GM12878 (cell line): Measurements from ENCODE around the gene TET3. TPM values are rescaled to one million over a fixed set of nuclear protein-coding genes. Genes with fewer than 3 reads are reported as not detected.

ENCODE experiments used
- ATAC-seq: fragments of 200-7000 bp; cut with Tn5 transposase; 3 replicates; pipeline ENCODE4 v1.9.1; 2020; ENCODE audit warnings: mild to moderate bottlenecking, moderate library complexity
- BruUV-seq: library from RNA; stranded (reverse); fragments of 400-500 nt; replicated peaks from 2 replicates; lab custom pipeline; 2021; lab: Mats Ljungman, UMichigan
- CTCF ChIA-PET: fragments of 300-600 bp; sonication (Branson Sonifier 250); formaldehyde crosslinking; extraction: SDS; loops from one replicate; lab custom pipeline; 2021; ENCODE audit warnings: inconsistent platforms; lab: Yijun Ruan, JAX
- POLR2A ChIA-PET: fragments of 350-600 bp; formaldehyde crosslinking; extraction: SDS; loops from one replicate; lab custom pipeline; 2021; ENCODE audit warnings: inconsistent platforms; lab: Charles Lee
- RAD21 ChIA-PET: fragments of 300-600 bp; sonication (Branson Sonifier 250); formaldehyde crosslinking; loops from one replicate; lab custom pipeline; 2023; ENCODE audit warnings: antibody characterized with exemption; ENCODE audit not compliant: unreplicated experiment; lab: Charles Lee
- SMC1A ChIA-PET: fragments of 300-600 bp; sonication (Branson Sonifier 250); formaldehyde crosslinking; loops from one replicate; lab custom pipeline; 2023; ENCODE audit not compliant: unreplicated experiment, uncharacterized antibody; lab: Charles Lee
- DNase-seq: peaks from one replicate; pipeline ENCODE4 v3.0.0-alpha.2; 2011; ENCODE audit warnings: low read depth, low spot score
- FAIRE-seq: peaks from 3 replicates; lab custom pipeline; 2011; peaks lifted over from hg19 to GRCh38; lab: Jason Lieb, UNC
- H2AFZ ChIP-seq: 2 replicates; pipeline ENCODE4 v1.6.0; 2011; ENCODE audit warnings: low read depth, low read length, control low read depth; ENCODE audit not compliant: control insufficient read depth
- H3K27ac ChIP-seq: 2 replicates; pipeline ENCODE4 v1.5.1; 2011; ENCODE audit warnings: control low read depth; ENCODE audit not compliant: control insufficient read depth, insufficient read depth
- H3K27me3 ChIP-seq, 2 experiments: replicated peaks in 1 of 2; 2 replicates each; pipeline versions ENCODE4 v1.6.0 to v1.6.1; 2011; ENCODE audit warnings: low read length in 1 of 2; ENCODE audit not compliant: control insufficient read depth in 2 of 2, insufficient read depth in 2 of 2
- H3K36me3 ChIP-seq, 2 experiments: 2 replicates each; pipeline ENCODE4 v1.5.1; 2011; ENCODE audit warnings: low read length in 1 of 2; ENCODE audit not compliant: control insufficient read depth in 2 of 2, insufficient read depth in 2 of 2
- H3K4me1 ChIP-seq: 2 replicates; pipeline ENCODE4 v1.6.1; 2011; ENCODE audit warnings: mild to moderate bottlenecking, low read length, moderate library complexity, mixed read lengths; ENCODE audit not compliant: control insufficient read depth, insufficient read depth
- H3K4me2 ChIP-seq: 2 replicates; pipeline ENCODE4 v1.6.0; 2011; ENCODE audit warnings: control low read depth; ENCODE audit not compliant: control insufficient read depth, insufficient read depth
- H3K4me3 ChIP-seq: fragments of 200-600 bp; sonication (generic); 2 replicates; pipeline ENCODE4 v1.5.1; 2016
- H3K79me2 ChIP-seq: 2 replicates; pipeline ENCODE4 v1.6.0; 2011; ENCODE audit warnings: low read length; ENCODE audit not compliant: control insufficient read depth, insufficient read depth
- H3K9ac ChIP-seq: 2 replicates; pipeline ENCODE4 v1.8.0; 2011; ENCODE audit warnings: low read length, control low read depth, mixed read lengths; ENCODE audit not compliant: control insufficient read depth, insufficient read depth
- H3K9me3 ChIP-seq: replicated peaks from 3 replicates; pipeline ENCODE4 v1.5.1; 2011; ENCODE audit warnings: mild to moderate bottlenecking, low read length; ENCODE audit not compliant: control insufficient read depth, insufficient read depth
- H4K20me1 ChIP-seq: 2 replicates; pipeline ENCODE4 v1.6.0; 2011; ENCODE audit not compliant: control insufficient read depth, insufficient read depth
- ASH2L ChIP-seq: fragments of 300-600, 200-600 bp; sonication (generic); IDR thresholded peaks from 2 replicates; pipeline ENCODE4 v1.6.1; 2017; ENCODE audit warnings: low read depth, mild to moderate bottlenecking, borderline replicate concordance
- BHLHE40 ChIP-seq, 2 experiments: fragments of 450-650 bp in 1 of 2; IDR thresholded peaks; 2 replicates each; pipeline ENCODE4 v1.6.1; 2011 to 2017; ENCODE audit warnings: low read depth in 2 of 2, borderline replicate concordance in 1 of 2, improper control_type of control experiment in 1 of 2, low read length in 1 of 2, mild to moderate bottlenecking in 1 of 2
- CHD4 ChIP-seq: fragments of 200-600 bp; sonication (generic); IDR thresholded peaks from 2 replicates; pipeline ENCODE4 v1.6.1; 2016; ENCODE audit warnings: mild to moderate bottlenecking
- LARP7 ChIP-seq: fragments of 450-650 bp; IDR thresholded peaks from 2 replicates; pipeline ENCODE4 v1.6.1; 2017; ENCODE audit warnings: mild to moderate bottlenecking
- NBN ChIP-seq: fragments of 450-650 bp; IDR thresholded peaks from 2 replicates; pipeline ENCODE4 v1.6.1; 2016
- POU2F2 ChIP-seq: IDR thresholded peaks from 3 replicates; pipeline ENCODE4 v1.6.1; 2011; ENCODE audit warnings: low read depth, mild to moderate bottlenecking, low read length, borderline replicate concordance
- RAD51 ChIP-seq: fragments of 450-650 bp; IDR thresholded peaks from 2 replicates; pipeline ENCODE4 v1.6.1; 2016; ENCODE audit warnings: moderate library complexity, mild to moderate bottlenecking, inconsistent platforms
- RB1 ChIP-seq: fragments of 450-650 bp; formaldehyde crosslinking; IDR thresholded peaks from 2 replicates; pipeline ENCODE4 v1.6.1; 2017; ENCODE audit warnings: mild to moderate bottlenecking, borderline replicate concordance
- YY1 ChIP-seq: IDR thresholded peaks from 2 replicates; pipeline ENCODE4 v1.6.1; 2011; ENCODE audit warnings: low read depth, mild to moderate bottlenecking, low read length
- WGBS: methylation state at CpG from one replicate; pipeline ENCODE4 v1.1.6; 2016; ENCODE audit warnings: low lambda C conversion rate; ENCODE audit not compliant: insufficient replicate concordance, insufficient coverage; ENCODE audit errors: missing lambda C conversion rate; 5-methylcytosine and 5-hydroxymethylcytosine counted together
- in situ Hi-C: fragments of 300-500 bp; cut with MboI; formaldehyde crosslinking; loops from 9 replicates; pipeline ENCODE4 v1.14.3; 2018; ENCODE audit warnings: mixed read lengths
- intact Hi-C: fragments of 100-400 bp; cut with micrococcal nuclease; formaldehyde crosslinking; loops from one replicate; pipeline ENCODE4 v1.14.2; 2022; ENCODE audit not compliant: unreplicated experiment
- polyA plus RNA-seq, 11 experiments: library from polyadenylated mRNA; depleted of rRNA in 4 of 11; unstranded in 6 of 11; stranded (reverse) in 5 of 11; fragments of >200 nt; fragmentation: Nextera tagmentation in 4 of 11; fragmentation: Illumina TruSeq in 1 of 11; extraction: Ambion mirVana in 4 of 11; extraction: Trizol in 1 of 11; gene quantifications; 1 replicate in 1 of 11; 2 replicates in 10 of 11; pipeline versions ENCODE4 v1.2.1 to v1.2.3, GENCODE V29; 2011 to 2016; ENCODE audit warnings: inconsistent platforms in 2 of 11, missing spikeins in 2 of 11, low read depth in 1 of 11
- total RNA-seq, 4 experiments: library from RNA; depleted of rRNA in 3 of 4; stranded (reverse); fragments of >200 nt in 3 of 4; fragmentation: Illumina TruSeq in 1 of 4; extraction: Trizol in 1 of 4; gene quantifications; 2 replicates each; pipeline versions ENCODE4 v1.2.1 to v1.2.3, GENCODE V29; 2013 to 2021
- TF ChIP-seq, protein P1 (sequence below): IDR thresholded peaks from 2 replicates; pipeline ENCODE4 v1.6.1; 2012; ENCODE audit warnings: improper control_type of control experiment, low read depth, low read length; ENCODE audit not compliant: insufficient replicate concordance
- TF ChIP-seq, protein P2 (sequence below): fragments of 450-650 bp; IDR thresholded peaks from 2 replicates; pipeline ENCODE4 v1.6.1; 2016; ENCODE audit warnings: mild to moderate bottlenecking
- TF ChIP-seq, protein P3 (sequence below): fragments of 450-650 bp; IDR thresholded peaks from 2 replicates; pipeline ENCODE4 v1.6.1; 2018; ENCODE audit warnings: mild to moderate bottlenecking, low read depth, moderate library complexity; ENCODE audit not compliant: partially characterized antibody

TET3 gene
- total and polyA plus RNA-seq, 10 of the 15 experiments (the other 5 are each of a cell fraction or from before 2014, with no cell fraction given): 0.77 to 25.9 (median 8.5) TPM

DNA sequence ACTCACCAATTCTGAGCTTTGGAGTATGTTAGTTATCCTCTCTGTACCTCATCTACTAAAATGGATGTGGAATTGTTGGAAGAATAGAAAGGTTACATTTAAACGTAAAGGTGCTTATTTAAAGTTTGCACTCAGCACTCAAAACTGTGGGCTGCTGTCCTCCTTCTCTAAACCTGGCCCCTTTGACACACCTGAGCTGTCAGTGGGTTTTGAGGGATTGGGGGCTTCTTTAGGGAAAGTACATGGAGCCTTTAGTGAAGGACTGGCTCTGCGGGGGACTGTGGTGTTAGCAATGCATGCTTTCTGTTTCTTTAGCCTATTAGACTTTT lies 47.2 kb downstream of the TET3 start (continued):
- TF ChIP-seq, protein P1, sequence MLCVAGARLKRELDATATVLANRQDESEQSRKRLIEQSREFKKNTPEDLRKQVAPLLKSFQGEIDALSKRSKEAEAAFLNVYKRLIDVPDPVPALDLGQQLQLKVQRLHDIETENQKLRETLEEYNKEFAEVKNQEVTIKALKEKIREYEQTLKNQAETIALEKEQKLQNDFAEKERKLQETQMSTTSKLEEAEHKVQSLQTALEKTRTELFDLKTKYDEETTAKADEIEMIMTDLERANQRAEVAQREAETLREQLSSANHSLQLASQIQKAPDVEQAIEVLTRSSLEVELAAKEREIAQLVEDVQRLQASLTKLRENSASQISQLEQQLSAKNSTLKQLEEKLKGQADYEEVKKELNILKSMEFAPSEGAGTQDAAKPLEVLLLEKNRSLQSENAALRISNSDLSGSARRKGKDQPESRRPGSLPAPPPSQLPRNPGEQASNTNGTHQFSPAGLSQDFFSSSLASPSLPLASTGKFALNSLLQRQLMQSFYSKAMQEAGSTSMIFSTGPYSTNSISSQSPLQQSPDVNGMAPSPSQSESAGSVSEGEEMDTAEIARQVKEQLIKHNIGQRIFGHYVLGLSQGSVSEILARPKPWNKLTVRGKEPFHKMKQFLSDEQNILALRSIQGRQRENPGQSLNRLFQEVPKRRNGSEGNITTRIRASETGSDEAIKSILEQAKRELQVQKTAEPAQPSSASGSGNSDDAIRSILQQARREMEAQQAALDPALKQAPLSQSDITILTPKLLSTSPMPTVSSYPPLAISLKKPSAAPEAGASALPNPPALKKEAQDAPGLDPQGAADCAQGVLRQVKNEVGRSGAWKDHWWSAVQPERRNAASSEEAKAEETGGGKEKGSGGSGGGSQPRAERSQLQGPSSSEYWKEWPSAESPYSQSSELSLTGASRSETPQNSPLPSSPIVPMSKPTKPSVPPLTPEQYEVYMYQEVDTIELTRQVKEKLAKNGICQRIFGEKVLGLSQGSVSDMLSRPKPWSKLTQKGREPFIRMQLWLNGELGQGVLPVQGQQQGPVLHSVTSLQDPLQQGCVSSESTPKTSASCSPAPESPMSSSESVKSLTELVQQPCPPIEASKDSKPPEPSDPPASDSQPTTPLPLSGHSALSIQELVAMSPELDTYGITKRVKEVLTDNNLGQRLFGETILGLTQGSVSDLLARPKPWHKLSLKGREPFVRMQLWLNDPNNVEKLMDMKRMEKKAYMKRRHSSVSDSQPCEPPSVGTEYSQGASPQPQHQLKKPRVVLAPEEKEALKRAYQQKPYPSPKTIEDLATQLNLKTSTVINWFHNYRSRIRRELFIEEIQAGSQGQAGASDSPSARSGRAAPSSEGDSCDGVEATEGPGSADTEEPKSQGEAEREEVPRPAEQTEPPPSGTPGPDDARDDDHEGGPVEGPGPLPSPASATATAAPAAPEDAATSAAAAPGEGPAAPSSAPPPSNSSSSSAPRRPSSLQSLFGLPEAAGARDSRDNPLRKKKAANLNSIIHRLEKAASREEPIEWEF: no peak

DNA sequence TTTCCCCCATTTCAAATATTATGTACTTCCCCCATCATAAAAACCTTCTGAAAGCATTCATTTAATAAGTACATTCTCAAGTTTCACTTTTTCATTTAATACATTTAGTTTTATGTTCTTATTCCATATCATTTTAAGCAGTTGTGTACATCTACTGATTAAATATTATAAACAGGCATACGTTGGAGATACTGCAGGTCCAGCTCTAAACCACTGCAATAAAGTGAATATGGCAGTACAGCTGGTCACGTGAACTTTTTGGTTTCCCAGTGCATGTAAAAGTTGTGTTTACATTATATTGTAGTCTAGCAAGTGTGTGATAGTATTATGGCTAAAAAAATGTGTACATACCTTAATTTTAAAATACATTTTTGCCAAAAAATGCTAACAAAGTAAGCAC lies 48.7 kb downstream of the TET3 start:
- 2% methylated on average over 2 of the region's 2 CpGs for WGBS
- TF ChIP-seq, protein P2, sequence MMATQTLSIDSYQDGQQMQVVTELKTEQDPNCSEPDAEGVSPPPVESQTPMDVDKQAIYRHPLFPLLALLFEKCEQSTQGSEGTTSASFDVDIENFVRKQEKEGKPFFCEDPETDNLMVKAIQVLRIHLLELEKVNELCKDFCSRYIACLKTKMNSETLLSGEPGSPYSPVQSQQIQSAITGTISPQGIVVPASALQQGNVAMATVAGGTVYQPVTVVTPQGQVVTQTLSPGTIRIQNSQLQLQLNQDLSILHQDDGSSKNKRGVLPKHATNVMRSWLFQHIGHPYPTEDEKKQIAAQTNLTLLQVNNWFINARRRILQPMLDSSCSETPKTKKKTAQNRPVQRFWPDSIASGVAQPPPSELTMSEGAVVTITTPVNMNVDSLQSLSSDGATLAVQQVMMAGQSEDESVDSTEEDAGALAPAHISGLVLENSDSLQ: no peak
- TF ChIP-seq ASH2L (no peak), NBN (no peak), RB1 (no peak), RAD51 (peak; percentile 76), LARP7 (no peak), CHD4 (no peak), BHLHE40 (IDR thresholded peaks at IDR 0.05; ENCODE audit: borderline replicate concordance in 1 of 2, low read depth in 2 of 2, low read length in 1 of 2) (peak in 1 of 2 experiments; percentile 44; a peak in 1 of 4 replicates), YY1 (no peak), POU2F2 (no peak)
- TF ChIP-seq, protein P3, sequence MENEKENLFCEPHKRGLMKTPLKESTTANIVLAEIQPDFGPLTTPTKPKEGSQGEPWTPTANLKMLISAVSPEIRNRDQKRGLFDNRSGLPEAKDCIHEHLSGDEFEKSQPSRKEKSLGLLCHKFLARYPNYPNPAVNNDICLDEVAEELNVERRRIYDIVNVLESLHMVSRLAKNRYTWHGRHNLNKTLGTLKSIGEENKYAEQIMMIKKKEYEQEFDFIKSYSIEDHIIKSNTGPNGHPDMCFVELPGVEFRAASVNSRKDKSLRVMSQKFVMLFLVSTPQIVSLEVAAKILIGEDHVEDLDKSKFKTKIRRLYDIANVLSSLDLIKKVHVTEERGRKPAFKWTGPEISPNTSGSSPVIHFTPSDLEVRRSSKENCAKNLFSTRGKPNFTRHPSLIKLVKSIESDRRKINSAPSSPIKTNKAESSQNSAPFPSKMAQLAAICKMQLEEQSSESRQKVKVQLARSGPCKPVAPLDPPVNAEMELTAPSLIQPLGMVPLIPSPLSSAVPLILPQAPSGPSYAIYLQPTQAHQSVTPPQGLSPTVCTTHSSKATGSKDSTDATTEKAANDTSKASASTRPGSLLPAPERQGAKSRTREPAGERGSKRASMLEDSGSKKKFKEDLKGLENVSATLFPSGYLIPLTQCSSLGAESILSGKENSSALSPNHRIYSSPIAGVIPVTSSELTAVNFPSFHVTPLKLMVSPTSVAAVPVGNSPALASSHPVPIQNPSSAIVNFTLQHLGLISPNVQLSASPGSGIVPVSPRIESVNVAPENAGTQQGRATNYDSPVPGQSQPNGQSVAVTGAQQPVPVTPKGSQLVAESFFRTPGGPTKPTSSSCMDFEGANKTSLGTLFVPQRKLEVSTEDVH: no peak

More for the DNA sequence above, 48.7 kb downstream of the TET3 start:
- ChIA-PET SMC1A (interaction anchor here (0.6 to 6.4 kb wide), 13 partner anchors 8 to 209 kb away, joined by 3 to 94 read pairs (median 4); no protein-coding TSS in a partner anchor), POLR2A (interaction anchor here (0.9 to 6.2 kb wide), 7 partner anchors 8 to 145 kb away, joined by 3 to 68 read pairs (median 8); partner anchors contain the start of genes MOB1A and TET3), CTCF (interaction anchor here (1.6 to 5.0 kb wide), 3 partner anchors 14 to 46 kb away, joined by 6 to 31 read pairs (median 25); no protein-coding TSS in a partner anchor), RAD21 (interaction anchor here (1.1 to 6.7 kb wide), 8 partner anchors 8 to 125 kb away, joined by 3 to 57 read pairs (median 6); no protein-coding TSS in a partner anchor)
- BruUV-seq: no TSS peak
- Histone ChIP-seq H3K9ac (peak overlapping the region; percentile 48), H3K27me3 (no peaks in the 10 kb centered on the region), H3K4me1 (peaks cover 74% of the 10 kb centered on the region), H3K9me3 (no peaks in the 10 kb centered on the region), H3K4me3 (peak overlapping the region; percentile 73), H4K20me1 (no peaks in the 10 kb centered on the region), H3K79me2 (peaks cover 91% of the 10 kb centered on the region), H3K27ac (peak overlapping the region; percentile 73), H3K4me2 (peak overlapping the region; percentile 55), H2AFZ (no peak overlapping the region), H3K36me3 (no peaks in the 10 kb centered on the region)
- in situ Hi-C loops (no loop called here), intact Hi-C loops (loop anchor here (2.0 kb wide), 1 partner anchor 49 kb away; the partner anchor contains the start of gene TET3)
- DNase-seq: no peak
- no peak for FAIRE-seq
- no peak for ATAC-seq
